Omental fat pad (tissue), 4 donors: ENCODE data around the gene FGFRL1. TPM values are rescaled to one million over a fixed set of nuclear protein-coding genes. Genes with fewer than 3 reads are reported as not detected.
"Not testable (repeated sequence)": the region's sequence is repeated elsewhere in the genome, so short reads cannot be mapped to it uniquely, and the experiment has no call there.

Experiments used
- ATAC-seq: fragments of 150-250 bp; one replicate; pipeline ENCODE4 v1.9.1; 2016; ENCODE audit warnings: mild to moderate bottlenecking, moderate library complexity; ENCODE audit not compliant: low FRiP score
- DNase-seq: peaks from one replicate; pipeline ENCODE4 v3.0.0-alpha.2; 2019; ENCODE audit warnings: low spot score
- total RNA-seq, 4 donors: library from RNA; depleted of rRNA; stranded (reverse); fragments of >200 nt; gene quantifications; one replicate each; pipeline ENCODE4 v1.1.0, GENCODE V29; 2016
- TF ChIP-seq, protein P1 (sequence below), 3 donors: fragments of 450-650 bp; IDR thresholded peaks; one replicate each; pipeline ENCODE4 v1.5.1; 2016 to 2017; ENCODE audit warnings: antibody characterized with exemption in 3 of 3, mild to moderate bottlenecking in 3 of 3, moderate library complexity in 2 of 3

Gene FGFRL1
- total RNA-seq, 4 donors from 2014 or later, result 25.1 to 91.7 (median 68.8) TPM

DNA sequence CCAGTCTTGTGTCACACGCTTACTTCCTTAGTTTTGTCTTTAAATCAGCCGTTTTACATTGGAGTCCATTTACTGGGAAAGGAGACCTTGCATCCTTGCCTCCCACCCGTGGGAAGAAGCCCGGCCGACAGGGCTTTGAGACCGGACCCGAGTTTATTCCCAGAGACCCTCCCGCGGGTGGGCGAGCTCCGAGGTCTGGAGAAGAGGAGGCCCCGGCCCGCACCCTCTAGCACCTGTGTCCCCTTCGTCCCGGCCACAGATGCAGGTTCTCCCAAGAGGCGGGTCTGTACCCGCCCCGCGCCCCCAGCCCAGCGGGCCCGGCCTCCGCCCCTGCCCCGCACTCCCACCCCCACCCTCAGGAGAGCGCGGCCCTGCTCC is 14.4 kb upstream of the FGFRL1 start:
- ATAC-seq (no peak), DNase-seq (no peak)
- TF ChIP-seq, protein P1, sequence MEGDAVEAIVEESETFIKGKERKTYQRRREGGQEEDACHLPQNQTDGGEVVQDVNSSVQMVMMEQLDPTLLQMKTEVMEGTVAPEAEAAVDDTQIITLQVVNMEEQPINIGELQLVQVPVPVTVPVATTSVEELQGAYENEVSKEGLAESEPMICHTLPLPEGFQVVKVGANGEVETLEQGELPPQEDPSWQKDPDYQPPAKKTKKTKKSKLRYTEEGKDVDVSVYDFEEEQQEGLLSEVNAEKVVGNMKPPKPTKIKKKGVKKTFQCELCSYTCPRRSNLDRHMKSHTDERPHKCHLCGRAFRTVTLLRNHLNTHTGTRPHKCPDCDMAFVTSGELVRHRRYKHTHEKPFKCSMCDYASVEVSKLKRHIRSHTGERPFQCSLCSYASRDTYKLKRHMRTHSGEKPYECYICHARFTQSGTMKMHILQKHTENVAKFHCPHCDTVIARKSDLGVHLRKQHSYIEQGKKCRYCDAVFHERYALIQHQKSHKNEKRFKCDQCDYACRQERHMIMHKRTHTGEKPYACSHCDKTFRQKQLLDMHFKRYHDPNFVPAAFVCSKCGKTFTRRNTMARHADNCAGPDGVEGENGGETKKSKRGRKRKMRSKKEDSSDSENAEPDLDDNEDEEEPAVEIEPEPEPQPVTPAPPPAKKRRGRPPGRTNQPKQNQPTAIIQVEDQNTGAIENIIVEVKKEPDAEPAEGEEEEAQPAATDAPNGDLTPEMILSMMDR (IDR thresholded peaks at IDR 0.05), result no peak

- DNase-seq, result no peak
- ATAC-seq, result peak; percentile 42
- TF ChIP-seq, protein P1 (IDR thresholded peaks at IDR 0.05), result no peak
Measured at GRCh38 chr4:997375-998071, 13.9 kb upstream of the FGFRL1 start.

- DNase-seq (no peak), ATAC-seq (no peak)
- TF ChIP-seq, protein P1 (IDR thresholded peaks at IDR 0.05), result no peak
Measured at GRCh38 chr4:998096-998691, 13.2 kb upstream of the FGFRL1 start.

- not testable (repeated sequence) for ATAC-seq, DNase-seq
Measured at GRCh38 chr4:999240-999863, 12.1 kb upstream of the FGFRL1 start.

GRCh38 chr4:999882-1000425 is 11.5 kb upstream of the FGFRL1 start:
- TF ChIP-seq, protein P1 (IDR thresholded peaks at IDR 0.05), result no peak

GRCh38 chr4:1000686-1001260 is 10.7 kb upstream of the FGFRL1 start:
- TF ChIP-seq, protein P1 (IDR thresholded peaks at IDR 0.05), result no peak
- ATAC-seq (no peak), DNase-seq (no peak)

More at GRCh38 chr4:999882-1000425, 11.5 kb upstream of the FGFRL1 start:
- DNase-seq, result no peak
- no peak for ATAC-seq

- ATAC-seq (no peak), DNase-seq (no peak)
- TF ChIP-seq, protein P1 (IDR thresholded peaks at IDR 0.05), result no peak
Measured at GRCh38 chr4:1001561-1002130, 9.8 kb upstream of the FGFRL1 start.
